H1 (cell line): ENCODE measurements around the gene CD48. TPM values are rescaled to one million over a fixed set of nuclear protein-coding genes. Genes with fewer than 3 reads are reported as not detected.

Experiments used
- CTCF ChIA-PET: fragments of 300-600 bp; sonication (Branson Sonifier 250); formaldehyde crosslinking; loops from one replicate; lab custom pipeline; 2021; ENCODE audit not compliant: partially characterized antibody; lab: Charles Lee
- POLR2A ChIA-PET: fragments of 300-600 bp; sonication (Branson Sonifier 250); formaldehyde crosslinking; loops from one replicate; lab custom pipeline; 2021; ENCODE audit warnings: inconsistent platforms; ENCODE audit not compliant: partially characterized antibody; lab: Charles Lee
- DNase-seq, 2 experiments: peaks; one replicate each; pipeline versions ENCODE4 v3.0.0 to v3.0.0-alpha.2; 2010 to 2022; ENCODE audit warnings: low spot score in 2 of 2, low read depth in 1 of 2, mixed read lengths in 1 of 2
- FAIRE-seq: peaks from 2 replicates; lab custom pipeline; 2011; peaks lifted over from hg19 to GRCh38; lab: Jason Lieb, UNC
- H2AFZ ChIP-seq: 2 replicates; pipeline ENCODE4 v1.8.1; 2012; ENCODE audit warnings: low read length, inconsistent platforms
- H2AK5ac ChIP-seq: 2 replicates; pipeline ENCODE4 v1.6.1; 2013; ENCODE audit warnings: low read depth, low read length
- H2BK120ac ChIP-seq: replicated peaks from 2 replicates; pipeline ENCODE3; 2013; ENCODE audit warnings: low read depth, low read length, inconsistent platforms
- H2BK12ac ChIP-seq: 2 replicates; pipeline ENCODE4 v1.6.1; 2013; ENCODE audit warnings: low read depth, low read length
- H2BK15ac ChIP-seq: 2 replicates; pipeline ENCODE4 v1.6.1; 2013; ENCODE audit warnings: low read length
- H2BK20ac ChIP-seq: 2 replicates; pipeline ENCODE4 v1.6.1; 2013; ENCODE audit warnings: low read length
- H2BK5ac ChIP-seq: 2 replicates; pipeline ENCODE4 v1.6.1; 2013; ENCODE audit warnings: low read depth, low read length
- H3K14ac ChIP-seq: 2 replicates; pipeline ENCODE4 v1.6.1; 2013; ENCODE audit warnings: inconsistent platforms; ENCODE audit not compliant: insufficient read length
- H3K18ac ChIP-seq: 2 replicates; pipeline ENCODE4 v1.6.1; 2013; ENCODE audit warnings: low read length; ENCODE audit errors: extremely low read depth
- H3K23ac ChIP-seq: 2 replicates; pipeline ENCODE4 v1.6.1; 2013; ENCODE audit warnings: inconsistent platforms; ENCODE audit not compliant: insufficient read length
- H3K23me2 ChIP-seq: 2 replicates; pipeline ENCODE4 v1.6.1; 2013; ENCODE audit warnings: low read depth, low read length
- H3K27ac ChIP-seq: 2 replicates; pipeline ENCODE4 v1.6.1; 2011; ENCODE audit warnings: low read depth, low read length, inconsistent platforms
- H3K27me3 ChIP-seq, 4 experiments: replicated peaks in 1 of 4; 1 replicate in 1 of 4; 2 replicates in 3 of 4; pipeline versions ENCODE4 v1.6.1 to v1.8.1; 2011 to 2013; ENCODE audit warnings: low read length in 3 of 4, mild to moderate bottlenecking in 3 of 4, inconsistent platforms in 2 of 4, mixed read lengths in 2 of 4, moderate library complexity in 1 of 4; ENCODE audit not compliant: control insufficient read depth in 3 of 4, insufficient read depth in 3 of 4; ENCODE audit errors: extremely low read depth in 1 of 4
- H3K36me3 ChIP-seq, 4 experiments: 2 replicates each; pipeline versions ENCODE4 v1.6.1 to v1.8.1; 2011 to 2013; ENCODE audit warnings: mild to moderate bottlenecking in 4 of 4, low read length in 3 of 4, moderate library complexity in 2 of 4, control low read depth in 1 of 4, inconsistent platforms in 1 of 4; ENCODE audit not compliant: insufficient read depth in 4 of 4, control insufficient read depth in 2 of 4
- H3K4ac ChIP-seq: replicated peaks from 2 replicates; pipeline ENCODE3; 2013; ENCODE audit warnings: low read length, low read depth, mixed read lengths, inconsistent platforms; ENCODE audit not compliant: insufficient read length
- H3K4me1 ChIP-seq, 4 experiments: replicated peaks in 1 of 4; 1 replicate in 1 of 4; 2 replicates in 3 of 4; pipeline versions ENCODE4 v1.6.1 to v1.8.1; 2011 to 2013; ENCODE audit warnings: low read length in 3 of 4, inconsistent platforms in 2 of 4, mixed read lengths in 1 of 4; ENCODE audit not compliant: insufficient read depth in 4 of 4, control insufficient read depth in 3 of 4
- H3K4me2 ChIP-seq, 2 experiments: 2 replicates each; pipeline versions ENCODE4 v1.6.1 to v1.8.1; 2011 to 2013; ENCODE audit warnings: low read depth in 2 of 2, low read length in 2 of 2, control low read depth in 1 of 2, inconsistent platforms in 1 of 2, mild to moderate bottlenecking in 1 of 2; ENCODE audit not compliant: insufficient read depth in 1 of 2
- H3K4me3 ChIP-seq, 4 experiments: fragments of 200-600, 300-600 bp in 1 of 4; sonication (generic), shearing (Covaris generic), sonication (Bioruptor Twin) in 1 of 4; 2 replicates each; pipeline versions ENCODE4 v1.5.1 to v1.8.1; 2011 to 2016; ENCODE audit warnings: low read length in 4 of 4, low read depth in 3 of 4, control low read depth in 2 of 4, inconsistent platforms in 2 of 4, mild to moderate bottlenecking in 2 of 4, mixed read lengths in 1 of 4, moderate library complexity in 1 of 4; ENCODE audit not compliant: insufficient read depth in 2 of 4; ENCODE audit errors: extremely low read depth in 1 of 4
- H3K56ac ChIP-seq: replicated peaks from 2 replicates; pipeline ENCODE3; 2013; ENCODE audit warnings: low read depth, mild to moderate bottlenecking, mixed read lengths, low read length, inconsistent platforms; ENCODE audit not compliant: insufficient read length
- H3K79me1 ChIP-seq: 2 replicates; pipeline ENCODE4 v1.6.1; 2013; ENCODE audit warnings: low read depth, low read length, control low read depth
- H3K79me2 ChIP-seq, 2 experiments: 2 replicates each; pipeline versions ENCODE4 v1.6.1 to v1.8.1; 2012 to 2013; ENCODE audit warnings: low read length in 2 of 2, mild to moderate bottlenecking in 2 of 2, inconsistent platforms in 1 of 2; ENCODE audit not compliant: insufficient read depth in 2 of 2, control insufficient read depth in 1 of 2
- H3K9ac ChIP-seq, 4 experiments: replicated peaks in 1 of 4; 1 replicate in 1 of 4; 2 replicates in 3 of 4; pipeline versions ENCODE4 v1.6.1 to v1.8.1; 2011 to 2013; ENCODE audit warnings: low read depth in 3 of 4, low read length in 3 of 4, control low read depth in 2 of 4, mild to moderate bottlenecking in 2 of 4, moderate library complexity in 2 of 4, inconsistent platforms in 1 of 4; ENCODE audit errors: extremely low read depth in 1 of 4
- H3K9me3 ChIP-seq, 2 experiments: 2 replicates each; pipeline versions ENCODE4 v1.6.1 to v1.8.1; 2012 to 2013; ENCODE audit warnings: mild to moderate bottlenecking in 2 of 2, moderate library complexity in 2 of 2, control low read depth in 1 of 2, inconsistent platforms in 1 of 2, low read depth in 1 of 2, low read length in 1 of 2, mixed read lengths in 1 of 2; ENCODE audit not compliant: insufficient read depth in 2 of 2
- H4K20me1 ChIP-seq, 2 experiments: replicated peaks in 1 of 2; 2 replicates each; pipeline versions ENCODE3 to v1.8.1; 2011 to 2013; ENCODE audit warnings: inconsistent platforms in 2 of 2, low read length in 2 of 2, mild to moderate bottlenecking in 1 of 2; ENCODE audit not compliant: insufficient read depth in 2 of 2, control insufficient read depth in 1 of 2
- H4K5ac ChIP-seq: 2 replicates; pipeline ENCODE4 v1.6.1; 2013; ENCODE audit warnings: low read length, low read depth, mixed read lengths, inconsistent platforms; ENCODE audit not compliant: insufficient read length
- H4K8ac ChIP-seq: 2 replicates; pipeline ENCODE4 v1.8.0; 2013; ENCODE audit warnings: mild to moderate bottlenecking, moderate library complexity, low read length, inconsistent platforms; ENCODE audit not compliant: insufficient read depth; ENCODE audit errors: extremely low read depth
- H4K91ac ChIP-seq: replicated peaks from 2 replicates; pipeline ENCODE3; 2013; ENCODE audit warnings: low read length, mixed read lengths, inconsistent platforms; ENCODE audit not compliant: insufficient read length
- BCL11A ChIP-seq, 2 experiments: IDR thresholded peaks; one replicate each; pipeline ENCODE4 v1.6.1; 2011; ENCODE audit warnings: low read depth in 2 of 2, low read length in 2 of 2, mild to moderate bottlenecking in 2 of 2
- CBX5 ChIP-seq: fragments of 300-800, 300-1000 bp; sonication (generic); IDR thresholded peaks from 2 replicates; pipeline ENCODE4 v1.7.1; 2016; ENCODE audit warnings: antibody characterized with exemption, low read length, low read depth
- CHD2 ChIP-seq: IDR thresholded peaks from 2 replicates; pipeline ENCODE4 v1.6.1; 2012; ENCODE audit warnings: low read length, improper control_type of control experiment
- GABPA ChIP-seq: IDR thresholded peaks from 2 replicates; pipeline ENCODE4 v1.6.1; 2011; ENCODE audit warnings: mild to moderate bottlenecking, low read length, moderate library complexity, borderline replicate concordance; ENCODE audit not compliant: insufficient read depth
- GTF2F1 ChIP-seq: IDR thresholded peaks from 2 replicates; pipeline ENCODE4 v1.6.1; 2012; ENCODE audit warnings: low read depth, low read length, improper control_type of control experiment, borderline replicate concordance
- JUND ChIP-seq: IDR thresholded peaks from 2 replicates; pipeline ENCODE4 v1.6.1; 2011; ENCODE audit warnings: mild to moderate bottlenecking, improper control_type of control experiment, low read length
- NRF1 ChIP-seq: IDR thresholded peaks from 2 replicates; pipeline ENCODE4 v1.6.1; 2011; ENCODE audit warnings: mild to moderate bottlenecking, low read depth, low read length, improper control_type of control experiment
- PHF8 ChIP-seq: fragments of 200-600 bp; sonication (generic); conservative IDR thresholded peaks from 2 replicates; pipeline ENCODE4 v1.7.1; 2012; ENCODE audit warnings: low read depth, mild to moderate bottlenecking, inconsistent platforms, low read length, moderate library complexity
- POU5F1 ChIP-seq: IDR thresholded peaks from 2 replicates; pipeline ENCODE4 v1.6.1; 2011; ENCODE audit warnings: low read depth, mild to moderate bottlenecking, low read length, moderate library complexity
- RAD21 ChIP-seq, 2 experiments: IDR thresholded peaks in 1 of 2; conservative IDR thresholded peaks in 1 of 2; 2 replicates each; pipeline ENCODE4 v1.6.1; 2011; ENCODE audit warnings: low read depth in 2 of 2, low read length in 2 of 2, improper control_type of control experiment in 1 of 2, inconsistent platforms in 1 of 2, mild to moderate bottlenecking in 1 of 2, moderate library complexity in 1 of 2
- RNF2 ChIP-seq: fragments of 200-900, 300-1000 bp; sonication (generic); IDR thresholded peaks from 2 replicates; pipeline ENCODE4 v1.7.1; 2016; ENCODE audit warnings: borderline replicate concordance, low read depth, mild to moderate bottlenecking, antibody characterized with exemption, low read length; ENCODE audit not compliant: poor library complexity, severe bottlenecking; ENCODE audit errors: missing control alignments
- TAF1 ChIP-seq: IDR thresholded peaks from 2 replicates; pipeline ENCODE4 v1.6.1; 2011; ENCODE audit warnings: mild to moderate bottlenecking, low read depth, low read length
- TEAD4 ChIP-seq: IDR thresholded peaks from 2 replicates; pipeline ENCODE4 v1.6.1; 2012; ENCODE audit warnings: low read depth, low read length, inconsistent platforms, mixed read lengths
- polyA plus RNA-seq, 7 experiments: library from polyadenylated mRNA; depleted of rRNA in 3 of 7; stranded (reverse) in 5 of 7; unstranded in 2 of 7; fragments of >200 nt in 5 of 7; fragments of 200-250 nt in 2 of 7; gene quantifications; 1 replicate in 5 of 7; 2 replicates in 1 of 7; 4 replicates in 1 of 7; pipeline versions ENCODE4 v1.2.1 to v1.2.3, GENCODE V29; 2011 to 2013; ENCODE audit warnings: missing spikeins in 2 of 7, mixed read lengths in 2 of 7
- total RNA-seq: library from RNA; stranded (reverse); fragmentation: NEBNext Ultra II Directional; extraction: Animal tissue kit (Norgen Biotek cat#: 25700); gene quantifications from 2 replicates; pipeline ENCODE4 v1.2.1, GENCODE V29; 2021

The CD48 gene
- total and polyA plus RNA-seq, 2 of the 8 experiments (the other 6 are each of a cell fraction or from before 2014, with no cell fraction given): 0.08 TPM; not detected in 1

GRCh38 chr1:160722726-160723125 lies 11.1 kb upstream of the CD48 start (continued):
- no peak for TF ChIP-seq JUND

GRCh38 chr1:160721473-160721872 lies 9.9 kb upstream of the CD48 start:
- Histone ChIP-seq H3K9ac (no peak overlapping the region), H3K23ac (no peak overlapping the region), H3K56ac (no peak overlapping the region), H3K18ac (no peak overlapping the region)
- FAIRE-seq: no peak
- TF ChIP-seq GTF2F1: no peak
- no peak for TF ChIP-seq RAD21 (IDR thresholded peaks at IDR 0.05 in 1 of 2, conservative IDR thresholded peaks at IDR 0.05 in 1 of 2; ENCODE audit: low read depth in 2 of 2, low read length in 2 of 2)
- TF ChIP-seq TEAD4: no peak
- no peak for TF ChIP-seq CHD2
- no peak for TF ChIP-seq GABPA
- no peak for TF ChIP-seq RNF2
- no peak for TF ChIP-seq POU5F1
- TF ChIP-seq CBX5: no peak
- TF ChIP-seq BCL11A (IDR thresholded peaks at IDR 0.05; ENCODE audit: low read depth in 2 of 2, low read length in 2 of 2): no peak
- TF ChIP-seq NRF1: no peak
- no peak for TF ChIP-seq PHF8
- TF ChIP-seq TAF1: no peak
- TF ChIP-seq, all 59 proteins: peak for 0
- ChIA-PET POLR2A (no interaction called here), CTCF (interaction anchor here (1.3 to 2.6 kb wide), 3 partner anchors 41 to 230 kb away, joined by 4 to 19 read pairs (median 5); no protein-coding TSS in a partner anchor)
- H3K36me3 ChIP-seq: no peaks in the 10 kb centered on the region; a peak in 1 of 8 replicates
- no peak overlapping the region for H2BK15ac ChIP-seq
- peaks cover 0 to 4% (median 1%) of the 10 kb centered on the region in 4 experiments; a peak in 3 of 7 replicates for H3K4me1 ChIP-seq
- H3K4me3 ChIP-seq: no peak overlapping the region
- H2BK20ac ChIP-seq: no peak overlapping the region
- H4K20me1 ChIP-seq: no peaks in the 10 kb centered on the region
- H3K14ac ChIP-seq: no peak overlapping the region
- no peak overlapping the region for H3K4me2 ChIP-seq
- no peaks in the 10 kb centered on the region for H3K79me2 ChIP-seq
- no peak overlapping the region for H2BK12ac ChIP-seq
- no peak overlapping the region for H2AFZ ChIP-seq
- no peaks in the 10 kb centered on the region for H3K27me3 ChIP-seq
- H2BK120ac ChIP-seq: no peak overlapping the region
- no peak overlapping the region for H4K8ac ChIP-seq
- no peaks in the 10 kb centered on the region; a peak in 1 of 4 replicates for H3K9me3 ChIP-seq
- no peak overlapping the region for H4K5ac ChIP-seq
- H2AK5ac ChIP-seq: no peak overlapping the region
- DNase-seq: no peak
- H3K4ac ChIP-seq: no peak overlapping the region
- no peak overlapping the region for H3K27ac ChIP-seq
- no peak overlapping the region for H4K91ac ChIP-seq
- no peak overlapping the region for H2BK5ac ChIP-seq
- no peaks in the 10 kb centered on the region for H3K79me1 ChIP-seq
- H3K23me2 ChIP-seq: no peaks in the 10 kb centered on the region
